Measurements from ENCODE around the gene HELQ.

The HELQ gene

DNA sequence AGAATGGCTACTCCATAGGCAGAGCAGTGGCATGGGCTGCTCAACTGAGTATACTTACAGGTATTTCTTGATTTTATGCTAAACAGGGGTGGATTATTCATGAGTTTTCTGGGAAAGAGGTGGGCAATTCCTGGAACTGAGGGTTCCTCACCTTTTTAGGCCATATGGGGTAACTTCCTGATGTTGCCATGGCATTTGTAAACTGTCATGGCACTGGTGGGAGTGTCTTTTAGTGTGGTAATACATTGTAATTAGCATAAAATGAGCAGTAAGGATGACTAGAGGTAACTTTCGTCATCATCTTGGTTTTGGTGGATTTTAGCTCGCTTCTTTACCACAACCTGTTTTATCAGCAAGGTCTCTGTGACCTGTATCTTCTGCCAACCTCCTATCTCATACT, 72.8 kb downstream of the HELQ start:
- Histone ChIP-seq H3K4me3 (ENCODE audit: low read length) (no peak overlapping the region), H3K27ac (ENCODE audit: low read depth, low read length) (no peak overlapping the region), H3K9me3 (ENCODE audit: control insufficient read depth, insufficient read depth, low read length) (peaks cover 13% of the 10 kb centered on the region), H3F3A (ENCODE audit: control insufficient read depth, insufficient read depth) (no peaks in the 10 kb centered on the region), H3K4me2 (ENCODE audit: low read length) (no peak overlapping the region), H3K36me3 (ENCODE audit: control insufficient read depth, low read length) (no peaks in the 10 kb centered on the region), H3K79me2 (ENCODE audit: control insufficient read depth, low read length) (no peaks in the 10 kb centered on the region), H3K27me3 (ENCODE audit: control insufficient read depth, low read length) (no peaks in the 10 kb centered on the region), H3K9me2 (replicated peaks; ENCODE audit: control insufficient read depth, low read length) (no peaks in the 10 kb centered on the region), H4K20me1 (ENCODE audit: control insufficient read depth, insufficient read depth, low read depth, low read length) (no peaks in the 10 kb centered on the region), H3K4me1 (ENCODE audit: control insufficient read depth, low read length) (no peaks in the 10 kb centered on the region)
- TF ChIP-seq EZH2phosphoT487 (IDR thresholded peaks at IDR 0.05; ENCODE audit: borderline replicate concordance, low read length), result no peak
- TF ChIP-seq, protein P1, sequence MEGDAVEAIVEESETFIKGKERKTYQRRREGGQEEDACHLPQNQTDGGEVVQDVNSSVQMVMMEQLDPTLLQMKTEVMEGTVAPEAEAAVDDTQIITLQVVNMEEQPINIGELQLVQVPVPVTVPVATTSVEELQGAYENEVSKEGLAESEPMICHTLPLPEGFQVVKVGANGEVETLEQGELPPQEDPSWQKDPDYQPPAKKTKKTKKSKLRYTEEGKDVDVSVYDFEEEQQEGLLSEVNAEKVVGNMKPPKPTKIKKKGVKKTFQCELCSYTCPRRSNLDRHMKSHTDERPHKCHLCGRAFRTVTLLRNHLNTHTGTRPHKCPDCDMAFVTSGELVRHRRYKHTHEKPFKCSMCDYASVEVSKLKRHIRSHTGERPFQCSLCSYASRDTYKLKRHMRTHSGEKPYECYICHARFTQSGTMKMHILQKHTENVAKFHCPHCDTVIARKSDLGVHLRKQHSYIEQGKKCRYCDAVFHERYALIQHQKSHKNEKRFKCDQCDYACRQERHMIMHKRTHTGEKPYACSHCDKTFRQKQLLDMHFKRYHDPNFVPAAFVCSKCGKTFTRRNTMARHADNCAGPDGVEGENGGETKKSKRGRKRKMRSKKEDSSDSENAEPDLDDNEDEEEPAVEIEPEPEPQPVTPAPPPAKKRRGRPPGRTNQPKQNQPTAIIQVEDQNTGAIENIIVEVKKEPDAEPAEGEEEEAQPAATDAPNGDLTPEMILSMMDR (IDR thresholded peaks at IDR 0.05; ENCODE audit: low read depth, low read length, poor library complexity, severe bottlenecking), result no peak

DNA sequence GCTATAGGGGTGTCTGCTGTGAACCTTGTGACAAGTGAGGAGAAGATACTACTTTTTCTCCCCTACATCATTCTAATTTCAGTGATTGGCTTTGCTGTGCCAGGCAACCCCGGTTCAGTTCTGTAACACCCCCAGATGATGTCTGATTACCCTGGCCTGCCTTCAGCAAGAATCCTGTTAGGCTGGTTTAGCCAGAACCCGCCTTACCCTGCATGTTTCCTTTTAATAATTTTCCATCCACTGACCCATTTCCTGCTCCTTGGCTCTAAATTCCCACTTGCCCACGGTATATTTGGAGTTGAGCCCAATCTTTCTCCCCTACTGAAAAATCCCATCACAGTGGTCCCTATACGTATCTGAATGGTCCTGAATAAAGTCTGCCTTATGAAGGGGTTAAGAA, 74.5 kb downstream of the HELQ start:
- TF ChIP-seq EZH2phosphoT487 (IDR thresholded peaks at IDR 0.05; ENCODE audit: borderline replicate concordance, low read length), result no peak
- TF ChIP-seq, protein P1 (IDR thresholded peaks at IDR 0.05; ENCODE audit: low read depth, low read length, poor library complexity, severe bottlenecking), result no peak
- Histone ChIP-seq H3K4me3 (ENCODE audit: low read length) (no peak overlapping the region), H4K20me1 (ENCODE audit: control insufficient read depth, insufficient read depth, low read depth, low read length) (no peaks in the 10 kb centered on the region), H3K36me3 (ENCODE audit: control insufficient read depth, low read length) (no peaks in the 10 kb centered on the region), H3K9me2 (replicated peaks; ENCODE audit: control insufficient read depth, low read length) (no peaks in the 10 kb centered on the region), H3K27me3 (ENCODE audit: control insufficient read depth, low read length) (no peaks in the 10 kb centered on the region), H3K79me2 (ENCODE audit: control insufficient read depth, low read length) (no peaks in the 10 kb centered on the region), H3K4me2 (ENCODE audit: low read length) (no peak overlapping the region), H3K4me1 (ENCODE audit: control insufficient read depth, low read length) (no peaks in the 10 kb centered on the region), H3F3A (ENCODE audit: control insufficient read depth, insufficient read depth) (no peaks in the 10 kb centered on the region), H3K27ac (ENCODE audit: low read depth, low read length) (no peak overlapping the region), H3K9me3 (ENCODE audit: control insufficient read depth, insufficient read depth, low read length) (peaks cover 19% of the 10 kb centered on the region)

DNA sequence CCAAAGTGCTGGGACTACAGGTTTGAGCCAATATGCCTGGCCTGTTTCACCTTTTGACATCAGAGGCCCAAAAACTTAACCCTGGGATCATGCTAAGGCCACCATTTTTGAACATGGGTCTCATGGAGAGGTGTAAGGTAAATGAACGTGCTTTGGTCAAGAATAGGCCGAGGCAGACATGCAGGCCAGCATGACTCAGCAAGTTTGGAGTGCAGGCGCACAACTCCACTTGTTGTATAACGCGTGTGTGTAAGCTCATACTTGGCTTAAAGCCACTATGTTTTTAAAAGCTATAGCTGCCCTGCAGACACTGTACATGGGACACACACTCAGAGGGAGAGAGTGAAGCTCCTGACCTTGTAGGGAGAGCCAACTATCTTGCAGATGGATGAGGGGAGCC, 77.2 kb downstream of the HELQ start:
- no peaks in the 10 kb centered on the region for H3K27me3 ChIP-seq (ENCODE audit: control insufficient read depth, low read length)
- no peaks in the 10 kb centered on the region for H4K20me1 ChIP-seq (ENCODE audit: control insufficient read depth, insufficient read depth, low read depth, low read length)
- no peak overlapping the region for H3K4me2 ChIP-seq (ENCODE audit: low read length)
- TF ChIP-seq, protein P1 (IDR thresholded peaks at IDR 0.05; ENCODE audit: low read depth, low read length, poor library complexity, severe bottlenecking), result no peak
- TF ChIP-seq EZH2phosphoT487 (IDR thresholded peaks at IDR 0.05; ENCODE audit: borderline replicate concordance, low read length), result no peak
- H3K4me3 ChIP-seq (ENCODE audit: low read length), result no peak overlapping the region
- no peaks in the 10 kb centered on the region for H3F3A ChIP-seq (ENCODE audit: control insufficient read depth, insufficient read depth)
- no peak overlapping the region for H3K27ac ChIP-seq (ENCODE audit: low read depth, low read length)
- peaks cover 19% of the 10 kb centered on the region for H3K9me3 ChIP-seq (ENCODE audit: control insufficient read depth, insufficient read depth, low read length)
- no peaks in the 10 kb centered on the region; the same call in 1 of the 2 replicates for H3K9me2 ChIP-seq (replicated peaks; ENCODE audit: control insufficient read depth, low read length)
- no peaks in the 10 kb centered on the region for H3K4me1 ChIP-seq (ENCODE audit: control insufficient read depth, low read length)
- H3K36me3 ChIP-seq (ENCODE audit: control insufficient read depth, low read length), result no peaks in the 10 kb centered on the region
- no peaks in the 10 kb centered on the region for H3K79me2 ChIP-seq (ENCODE audit: control insufficient read depth, low read length)

DNA sequence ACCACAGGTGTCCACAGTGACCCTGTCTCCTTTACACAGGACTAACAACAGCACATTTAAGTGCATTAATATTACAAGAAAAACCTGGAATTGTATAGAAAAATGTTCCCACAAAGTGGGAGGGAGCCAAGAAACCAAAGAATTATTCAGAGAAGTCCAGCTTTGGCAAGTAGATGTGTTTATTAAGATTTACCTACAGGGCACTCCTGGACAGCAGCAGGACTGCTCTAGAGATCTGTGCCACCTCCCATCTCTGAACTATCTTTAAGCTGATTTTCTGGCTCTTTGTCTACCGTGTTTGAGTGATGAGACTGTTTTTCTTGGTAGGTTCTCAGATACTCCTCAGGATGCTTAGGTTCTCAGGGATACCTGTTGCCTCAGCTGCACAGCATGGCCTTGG, 82.7 kb downstream of the HELQ start:
- Histone ChIP-seq H3K4me3 (ENCODE audit: low read length) (no peak overlapping the region), H3K36me3 (ENCODE audit: control insufficient read depth, low read length) (no peaks in the 10 kb centered on the region), H3K27ac (ENCODE audit: low read depth, low read length) (no peak overlapping the region), H3K79me2 (ENCODE audit: control insufficient read depth, low read length) (no peaks in the 10 kb centered on the region), H3K9me2 (replicated peaks; ENCODE audit: control insufficient read depth, low read length) (no peaks in the 10 kb centered on the region; the same call in 1 of the 2 replicates), H3F3A (ENCODE audit: control insufficient read depth, insufficient read depth) (no peaks in the 10 kb centered on the region), H3K4me1 (ENCODE audit: control insufficient read depth, low read length) (peaks cover 5% of the 10 kb centered on the region), H3K27me3 (ENCODE audit: control insufficient read depth, low read length) (no peaks in the 10 kb centered on the region), H3K4me2 (ENCODE audit: low read length) (no peak overlapping the region), H3K9me3 (ENCODE audit: control insufficient read depth, insufficient read depth, low read length) (peaks cover 7% of the 10 kb centered on the region), H4K20me1 (ENCODE audit: control insufficient read depth, insufficient read depth, low read depth, low read length) (no peaks in the 10 kb centered on the region)
- no peak for TF ChIP-seq EZH2phosphoT487 (IDR thresholded peaks at IDR 0.05; ENCODE audit: borderline replicate concordance, low read length)
- TF ChIP-seq, protein P1 (IDR thresholded peaks at IDR 0.05; ENCODE audit: low read depth, low read length, poor library complexity, severe bottlenecking), result no peak
